ENCODE data around the gene CEP131.

DNA sequence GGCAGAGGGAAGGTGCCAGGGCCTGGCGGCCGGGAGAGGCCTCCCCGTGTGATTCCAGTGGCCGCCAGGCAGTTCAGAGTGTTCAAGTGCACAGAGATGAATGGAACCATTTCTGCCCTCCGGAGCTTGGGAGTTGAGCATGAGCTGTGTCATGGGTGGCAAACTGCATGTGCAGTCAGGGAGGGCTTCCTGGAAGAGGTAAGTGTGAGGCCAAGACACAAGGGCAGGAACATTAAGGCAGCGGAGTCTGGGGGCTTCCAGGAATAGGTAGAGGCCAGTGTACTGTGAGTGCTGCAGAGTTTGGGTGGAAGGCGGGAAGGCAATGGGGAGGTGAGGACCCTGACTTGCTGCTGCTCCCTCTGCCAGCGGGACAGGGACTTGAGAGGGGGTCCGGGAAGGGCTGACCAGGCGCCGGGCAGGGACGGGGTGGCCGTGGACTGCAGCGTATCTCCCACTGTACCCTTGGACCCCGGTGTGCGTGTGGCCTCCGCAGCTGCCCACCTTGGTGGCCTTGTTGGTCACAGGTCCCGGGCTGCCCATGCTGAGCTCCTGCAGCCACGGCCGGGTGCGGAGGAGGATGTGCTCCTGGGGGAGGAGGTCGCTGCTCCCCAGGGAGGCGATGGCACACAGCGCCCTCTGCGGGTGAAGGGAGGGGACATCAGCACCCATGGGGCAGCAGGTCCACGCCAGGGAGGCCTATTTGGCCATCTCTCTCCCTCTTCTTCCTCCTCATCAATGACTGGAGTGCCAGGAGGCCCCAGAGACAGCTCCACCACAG is 7.5 kb upstream of the CEP131 start:
- TF ChIP-seq, protein P1, sequence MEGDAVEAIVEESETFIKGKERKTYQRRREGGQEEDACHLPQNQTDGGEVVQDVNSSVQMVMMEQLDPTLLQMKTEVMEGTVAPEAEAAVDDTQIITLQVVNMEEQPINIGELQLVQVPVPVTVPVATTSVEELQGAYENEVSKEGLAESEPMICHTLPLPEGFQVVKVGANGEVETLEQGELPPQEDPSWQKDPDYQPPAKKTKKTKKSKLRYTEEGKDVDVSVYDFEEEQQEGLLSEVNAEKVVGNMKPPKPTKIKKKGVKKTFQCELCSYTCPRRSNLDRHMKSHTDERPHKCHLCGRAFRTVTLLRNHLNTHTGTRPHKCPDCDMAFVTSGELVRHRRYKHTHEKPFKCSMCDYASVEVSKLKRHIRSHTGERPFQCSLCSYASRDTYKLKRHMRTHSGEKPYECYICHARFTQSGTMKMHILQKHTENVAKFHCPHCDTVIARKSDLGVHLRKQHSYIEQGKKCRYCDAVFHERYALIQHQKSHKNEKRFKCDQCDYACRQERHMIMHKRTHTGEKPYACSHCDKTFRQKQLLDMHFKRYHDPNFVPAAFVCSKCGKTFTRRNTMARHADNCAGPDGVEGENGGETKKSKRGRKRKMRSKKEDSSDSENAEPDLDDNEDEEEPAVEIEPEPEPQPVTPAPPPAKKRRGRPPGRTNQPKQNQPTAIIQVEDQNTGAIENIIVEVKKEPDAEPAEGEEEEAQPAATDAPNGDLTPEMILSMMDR (IDR thresholded peaks at IDR 0.05) = peak in 1 of 6 experiments; percentile 6
- TF ChIP-seq POLR2A (IDR thresholded peaks at IDR 0.05) = no peak
